SHP77 (cell line): ENCODE results near the gene EIF3I.

Experiments
- DNase-seq, 2 experiments: peaks; one replicate each; lab custom pipeline; 2025; lab: John Stamatoyannopoulos, UW

EIF3I gene

DNA sequence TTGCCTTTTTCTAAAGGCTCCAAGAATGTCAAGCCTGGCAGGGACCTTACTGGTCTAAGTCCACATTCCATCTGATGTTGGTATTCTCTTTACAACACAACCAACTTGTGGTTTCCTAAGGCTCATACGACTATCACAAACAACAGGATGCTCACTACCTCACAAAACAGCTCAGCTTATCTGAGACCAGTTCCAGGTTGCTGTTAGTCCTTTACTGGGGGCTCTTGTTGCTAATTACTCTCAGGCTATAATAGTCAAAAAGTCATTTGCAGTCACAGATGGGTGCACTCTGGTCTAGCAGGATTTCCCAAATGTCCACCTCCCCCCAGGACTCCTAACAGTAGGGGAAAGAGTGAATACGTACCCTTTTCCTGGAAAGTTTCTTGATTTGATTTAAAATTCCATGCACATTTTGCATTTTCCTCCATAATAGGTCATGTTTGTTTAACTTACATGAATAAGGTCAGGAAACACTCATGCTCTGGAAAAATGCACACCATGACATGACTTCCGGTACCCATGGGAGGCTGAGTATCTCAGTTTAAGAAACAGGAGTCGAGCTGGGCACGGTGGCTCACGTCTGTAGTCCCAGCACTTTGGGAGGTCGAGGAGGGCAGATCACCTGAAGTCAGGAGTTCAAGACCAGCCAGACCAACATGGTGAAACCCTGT, 44.8 kb downstream of the EIF3I start:
- DNase-seq = no peak

DNA sequence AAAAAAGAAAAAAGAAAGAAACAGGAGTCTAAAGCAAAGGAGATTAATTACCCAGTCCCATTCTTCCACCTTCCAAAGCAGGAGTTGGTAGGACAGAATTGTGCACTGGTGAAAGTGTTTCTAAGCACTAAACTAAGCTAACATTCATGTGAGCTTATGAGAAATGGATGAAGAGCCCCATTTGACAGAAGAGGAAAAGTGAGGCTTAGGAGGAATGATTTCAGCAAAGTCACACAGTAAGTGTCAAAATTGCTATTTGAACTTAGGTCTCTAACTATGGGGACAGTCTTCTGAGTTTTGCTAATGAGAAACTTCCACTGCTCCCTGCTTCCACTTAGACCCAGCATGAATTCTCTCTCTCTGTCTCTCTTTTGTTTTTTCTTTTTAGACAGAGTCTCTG, 47.5 kb downstream of the EIF3I start:
- no peak for DNase-seq

DNA sequence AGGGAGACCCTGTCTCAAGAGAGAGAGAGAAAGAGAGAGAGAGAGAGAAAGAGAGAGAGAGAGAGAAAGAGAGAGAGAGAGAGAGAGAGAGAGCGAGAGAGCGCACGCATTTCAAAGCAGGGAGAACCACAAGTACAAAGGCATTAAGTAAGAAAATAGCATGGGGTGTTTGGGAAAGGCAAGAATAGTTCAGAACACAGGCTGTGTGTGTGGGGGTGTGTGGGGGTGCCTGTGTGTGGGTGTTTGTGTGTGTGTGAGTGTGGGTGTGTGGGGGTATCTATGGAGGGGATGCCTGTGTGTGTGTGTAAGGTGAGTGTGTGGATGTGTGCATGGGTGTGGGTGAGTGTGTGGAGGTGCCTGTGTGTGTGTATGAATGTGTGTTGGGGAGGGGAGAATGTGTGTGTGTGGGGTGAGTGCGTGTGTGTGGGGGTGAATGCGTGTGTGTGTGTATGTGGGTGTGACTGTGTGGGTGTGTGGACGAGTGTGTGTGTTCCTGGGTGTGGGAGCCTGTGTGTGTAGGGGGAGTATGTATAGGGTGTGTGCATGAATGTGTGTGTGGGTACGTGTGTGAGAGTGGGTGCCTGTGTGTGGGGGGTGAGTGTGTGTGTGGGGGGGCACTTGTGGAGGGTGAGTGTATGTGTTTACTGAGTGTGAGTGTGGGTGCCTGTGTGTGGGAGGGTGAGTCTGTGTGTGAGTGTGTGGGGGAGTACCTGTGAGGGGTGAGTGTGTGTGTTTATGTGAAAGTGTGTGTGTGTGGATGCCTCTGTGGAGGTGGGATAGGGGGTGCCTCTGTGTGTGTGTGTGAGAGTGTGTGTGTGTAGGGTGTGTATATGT, 50.6 kb downstream of the EIF3I start:
- DNase-seq = no peak

DNA sequence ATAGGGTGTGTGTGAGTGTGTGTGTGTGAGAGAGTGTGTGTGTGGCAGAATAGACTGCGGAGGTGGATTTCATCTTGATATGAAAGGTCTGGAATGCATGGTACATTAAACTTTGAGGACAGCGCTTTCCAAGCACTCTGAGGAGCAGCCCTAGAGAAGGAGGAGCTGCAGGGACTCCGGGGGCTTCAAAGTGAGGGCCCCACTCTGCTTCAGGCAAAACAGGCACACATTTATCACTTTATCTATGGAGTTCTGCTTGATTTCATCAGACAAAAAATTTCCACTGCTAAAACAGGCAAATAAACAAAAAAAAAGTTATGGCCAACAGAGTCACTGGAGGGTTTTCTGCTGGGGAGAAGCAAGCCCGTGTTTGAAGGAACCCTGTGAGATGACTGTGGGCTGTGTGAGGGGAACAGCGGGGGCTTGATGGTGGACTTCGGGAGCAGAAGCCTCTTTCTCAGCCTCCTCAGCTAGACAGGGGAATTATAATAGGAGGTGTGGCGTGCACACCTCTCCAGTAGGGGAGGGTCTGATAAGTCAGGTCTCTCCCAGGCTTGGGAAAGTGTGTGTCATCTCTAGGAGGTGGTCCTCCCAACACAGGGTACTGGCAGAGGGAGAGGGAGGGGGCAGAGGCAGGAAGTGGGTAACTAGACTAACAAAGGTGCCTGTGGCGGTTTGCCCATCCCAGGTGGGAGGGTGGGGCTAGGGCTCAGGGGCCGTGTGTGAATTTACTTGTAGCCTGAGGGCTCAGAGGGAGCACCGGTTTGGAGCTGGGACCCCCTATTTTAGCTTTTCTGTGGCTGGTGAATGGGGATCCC, 51.4 kb downstream of the EIF3I start:
- peak in 1 of 2 experiments; percentile 71 for DNase-seq

DNA sequence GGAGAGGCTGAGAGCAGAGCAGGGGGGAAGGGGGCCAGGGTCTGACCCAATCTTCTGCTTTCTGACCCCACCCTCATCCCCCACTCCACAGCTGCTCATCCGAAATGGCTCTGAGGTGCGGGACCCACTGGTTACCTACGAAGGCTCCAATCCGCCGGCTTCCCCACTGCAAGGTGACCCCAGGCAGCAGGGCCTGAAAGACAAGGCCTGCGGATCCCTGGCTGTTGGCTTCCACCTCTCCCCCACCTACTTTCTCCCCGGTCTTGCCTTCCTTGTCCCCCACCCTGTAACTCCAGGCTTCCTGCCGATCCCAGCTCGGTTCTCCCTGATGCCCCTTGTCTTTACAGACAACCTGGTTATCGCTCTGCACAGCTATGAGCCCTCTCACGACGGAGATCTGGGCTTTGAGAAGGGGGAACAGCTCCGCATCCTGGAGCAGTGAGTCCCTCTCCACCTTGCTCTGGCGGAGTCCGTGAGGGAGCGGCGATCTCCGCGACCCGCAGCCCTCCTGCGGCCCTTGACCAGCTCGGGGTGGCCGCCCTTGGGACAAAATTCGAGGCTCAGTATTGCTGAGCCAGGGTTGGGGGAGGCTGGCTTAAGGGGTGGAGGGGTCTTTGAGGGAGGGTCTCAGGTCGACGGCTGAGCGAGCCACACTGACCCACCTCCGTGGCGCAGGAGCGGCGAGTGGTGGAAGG, 52.6 kb downstream of the EIF3I start:
- DNase-seq = no peak

DNA sequence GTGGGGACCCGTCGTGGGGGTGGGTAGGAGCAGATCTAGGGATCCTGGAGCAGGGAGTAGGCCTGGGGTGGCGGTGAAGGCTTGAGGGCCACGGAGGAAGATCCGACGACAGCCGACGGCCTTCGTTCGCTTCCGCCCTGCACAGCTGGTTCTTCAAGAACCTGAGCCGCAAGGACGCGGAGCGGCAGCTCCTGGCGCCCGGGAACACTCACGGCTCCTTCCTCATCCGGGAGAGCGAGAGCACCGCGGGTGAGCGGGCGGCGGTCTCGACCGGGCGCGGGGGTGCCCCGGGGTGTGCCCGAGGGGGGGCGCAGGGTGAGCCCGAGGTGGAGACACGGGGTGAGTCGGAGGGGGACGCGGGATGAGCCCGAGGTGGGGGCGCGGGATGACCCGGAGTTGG, 53.2 kb downstream of the EIF3I start:
- DNase-seq = no peak

DNA sequence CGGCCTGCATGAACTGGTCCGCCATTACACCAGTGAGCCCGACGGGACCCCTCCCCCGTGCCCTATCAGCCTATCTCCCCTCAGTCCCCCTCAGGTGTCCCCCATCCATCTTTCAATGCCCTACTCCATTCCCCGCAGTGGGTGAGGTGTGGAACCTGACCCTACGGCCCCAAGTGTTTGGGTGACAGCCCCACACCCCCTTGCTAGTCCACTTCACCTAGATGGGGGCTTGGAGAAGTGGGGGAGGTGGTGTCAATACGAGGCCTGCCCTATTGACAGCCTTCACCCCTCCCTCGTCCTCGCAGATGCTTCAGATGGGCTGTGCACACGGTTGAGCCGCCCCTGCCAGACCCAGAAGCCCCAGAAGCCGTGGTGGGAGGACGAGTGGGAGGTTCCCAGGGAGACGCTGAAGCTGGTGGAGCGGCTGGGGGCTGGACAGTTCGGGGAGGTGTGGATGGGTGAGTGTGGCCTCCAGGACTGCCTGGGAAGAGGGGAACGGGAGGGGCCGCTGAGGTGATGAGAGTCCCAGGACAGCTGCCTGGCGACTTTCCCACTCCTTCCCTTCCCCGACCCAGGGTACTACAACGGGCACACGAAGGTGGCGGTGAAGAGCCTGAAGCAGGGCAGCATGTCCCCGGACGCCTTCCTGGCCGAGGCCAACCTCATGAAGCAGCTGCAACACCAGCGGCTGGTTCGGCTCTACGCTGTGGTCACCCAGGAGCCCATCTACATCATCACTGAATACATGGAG, 54.0 kb downstream of the EIF3I start:
- no peak for DNase-seq
